ENCODE data around the gene NHSL2. TPM values are rescaled to one million over a fixed set of nuclear protein-coding genes. Genes with fewer than 3 reads are reported as not detected.

The NHSL2 gene
- total RNA-seq, 2 donors from 2014 or later: 1.3 to 3.4 TPM

GRCh38 chrX:72084114-72084513, 173.5 kb downstream of the NHSL2 start:
- DNase-seq: no peak
- no peak for ATAC-seq
- intact Hi-C loops (cut with DNase I, micrococcal nuclease): no loop called here

GRCh38 chrX:72086995-72087394, 176.3 kb downstream of the NHSL2 start:
- ATAC-seq (no peak), DNase-seq (no peak)
- intact Hi-C loops (cut with DNase I, micrococcal nuclease): no loop called here

- ATAC-seq: no peak
- no peak for DNase-seq
- intact Hi-C loops (cut with DNase I, micrococcal nuclease): no loop called here
These were observed 178.1 kb downstream of the NHSL2 start for GRCh38 chrX:72088761-72089160.

- ATAC-seq: no peak
- intact Hi-C loops (cut with DNase I, micrococcal nuclease): no loop called here
- DNase-seq: no peak
These were observed 178.6 kb downstream of the NHSL2 start for GRCh38 chrX:72089254-72089653.

GRCh38 chrX:72094894-72095293, 184.2 kb downstream of the NHSL2 start:
- intact Hi-C loops (cut with DNase I, micrococcal nuclease): no loop called here
- DNase-seq (peak in 1 of 2 donors; percentile 17), ATAC-seq (no peak)

- intact Hi-C loops (cut with DNase I, micrococcal nuclease): no loop called here
- ATAC-seq (no peak), DNase-seq (no peak)
These were observed 184.7 kb downstream of the NHSL2 start for GRCh38 chrX:72095370-72095769.

- DNase-seq (no peak), ATAC-seq (no peak)
- intact Hi-C loops (cut with DNase I, micrococcal nuclease): no loop called here
These were observed 186.5 kb downstream of the NHSL2 start for GRCh38 chrX:72097098-72097497.

- no peak for DNase-seq
- no peak for ATAC-seq
- intact Hi-C loops (cut with DNase I, micrococcal nuclease): no loop called here
These were observed 189.6 kb downstream of the NHSL2 start for GRCh38 chrX:72100051-72100755.

GRCh38 chrX:72100824-72101351, 190.2 kb downstream of the NHSL2 start:
- intact Hi-C loops (cut with DNase I, micrococcal nuclease): no loop called here
- peak; percentile 24 for ATAC-seq
- DNase-seq: peak in 1 of 2 donors; percentile 24

GRCh38 chrX:72101597-72102037, 191.0 kb downstream of the NHSL2 start:
- intact Hi-C loops (cut with DNase I, micrococcal nuclease): no loop called here
- no peak for ATAC-seq
- no peak for DNase-seq

GRCh38 chrX:72102126-72102525, 191.5 kb downstream of the NHSL2 start:
- DNase-seq (no peak), ATAC-seq (no peak)
- intact Hi-C loops (cut with DNase I, micrococcal nuclease): no loop called here

- ATAC-seq (no peak), DNase-seq (no peak)
- intact Hi-C loops (cut with DNase I, micrococcal nuclease): no loop called here
These were observed 192.1 kb downstream of the NHSL2 start for GRCh38 chrX:72102760-72103159.

GRCh38 chrX:72105436-72105835, 194.8 kb downstream of the NHSL2 start:
- DNase-seq (no peak), ATAC-seq (no peak)
- intact Hi-C loops (cut with DNase I, micrococcal nuclease): no loop called here

GRCh38 chrX:72107320-72107719, 196.7 kb downstream of the NHSL2 start:
- no peak for DNase-seq
- no peak for ATAC-seq
- intact Hi-C loops (cut with DNase I, micrococcal nuclease): no loop called here

GRCh38 chrX:72107841-72108595, 197.4 kb downstream of the NHSL2 start:
- ATAC-seq: no peak
- no peak for DNase-seq
- intact Hi-C loops (cut with DNase I, micrococcal nuclease): no loop called here

GRCh38 chrX:72108666-72109065, 198.0 kb downstream of the NHSL2 start:
- DNase-seq (no peak), ATAC-seq (no peak)
- intact Hi-C loops (cut with DNase I, micrococcal nuclease): no loop called here

- ATAC-seq (no peak), DNase-seq (no peak)
- intact Hi-C loops (cut with DNase I, micrococcal nuclease): no loop called here
These were observed 199.6 kb downstream of the NHSL2 start for GRCh38 chrX:72110051-72110875.

GRCh38 chrX:72110876-72111708, 200.4 kb downstream of the NHSL2 start:
- intact Hi-C loops (cut with DNase I, micrococcal nuclease): no loop called here
- DNase-seq (no peak), ATAC-seq (no peak)

GRCh38 chrX:72113461-72113860, 202.8 kb downstream of the NHSL2 start:
- DNase-seq (no peak), ATAC-seq (no peak)
- intact Hi-C loops (cut with DNase I, micrococcal nuclease): no loop called here

Data from left colon (tissue), 2 donors.